BLaER1 (cell line): ENCODE measurements around the gene ZFYVE21.

Experiments
- H3K27ac ChIP-seq: shearing (Covaris generic); formaldehyde crosslinking; 2 replicates; pipeline ENCODE4 v1.8.1; 2022
- H3K27me3 ChIP-seq: shearing (Covaris generic); formaldehyde crosslinking; 2 replicates; pipeline ENCODE4 v1.8.1; 2022
- H3K36me3 ChIP-seq: shearing (Covaris generic); formaldehyde crosslinking; 2 replicates; pipeline ENCODE4 v1.8.1; 2022
- H3K4me1 ChIP-seq: shearing (Covaris generic); formaldehyde crosslinking; 2 replicates; pipeline ENCODE4 v1.8.1; 2022
- H3K4me2 ChIP-seq: shearing (Covaris generic); formaldehyde crosslinking; 2 replicates; pipeline ENCODE4 v1.8.1; 2022
- H3K4me3 ChIP-seq: shearing (Covaris generic); formaldehyde crosslinking; 2 replicates; pipeline ENCODE4 v1.8.1; 2022
- H3K9ac ChIP-seq: shearing (Covaris generic); formaldehyde crosslinking; 2 replicates; pipeline ENCODE4 v1.8.1; 2022
- H3K9me3 ChIP-seq: shearing (Covaris generic); formaldehyde crosslinking; 2 replicates; pipeline ENCODE4 v1.8.1; 2022
- H4K20me1 ChIP-seq: shearing (Covaris generic); formaldehyde crosslinking; 2 replicates; pipeline ENCODE4 v1.8.1; 2022
- Cebpa-rat ChIP-seq: shearing (Covaris generic); IDR thresholded peaks from 2 replicates; pipeline ENCODE4 v1.8.1; 2022

ZFYVE21 gene

DNA sequence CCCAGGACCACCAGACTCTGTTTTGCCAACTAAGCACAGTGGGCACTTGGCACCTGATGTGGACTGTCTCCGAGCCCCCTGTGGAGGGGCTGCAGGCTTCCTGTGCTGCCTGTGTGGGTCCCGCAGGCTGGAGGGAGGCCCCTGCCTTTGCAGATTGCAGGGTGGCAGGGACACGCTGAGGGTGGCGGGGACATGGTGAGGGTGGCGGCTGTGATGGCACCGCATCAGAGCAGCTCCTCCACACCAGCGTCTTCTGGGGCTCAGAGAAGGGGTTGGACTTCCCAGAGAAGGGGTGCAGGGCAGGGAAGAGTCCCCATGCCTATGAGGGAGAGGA lies 8.1 kb downstream of the ZFYVE21 start:
- TF ChIP-seq Cebpa-rat = no peak
- Histone ChIP-seq H3K4me2 (no peak overlapping the region), H3K4me1 (peaks cover 16% of the 10 kb centered on the region), H4K20me1 (peaks cover 82% of the 10 kb centered on the region), H3K27ac (no peak overlapping the region), H3K4me3 (no peak overlapping the region), H3K9me3 (no peaks in the 10 kb centered on the region), H3K27me3 (no peaks in the 10 kb centered on the region), H3K36me3 (peaks cover 50% of the 10 kb centered on the region), H3K9ac (no peak overlapping the region)

DNA sequence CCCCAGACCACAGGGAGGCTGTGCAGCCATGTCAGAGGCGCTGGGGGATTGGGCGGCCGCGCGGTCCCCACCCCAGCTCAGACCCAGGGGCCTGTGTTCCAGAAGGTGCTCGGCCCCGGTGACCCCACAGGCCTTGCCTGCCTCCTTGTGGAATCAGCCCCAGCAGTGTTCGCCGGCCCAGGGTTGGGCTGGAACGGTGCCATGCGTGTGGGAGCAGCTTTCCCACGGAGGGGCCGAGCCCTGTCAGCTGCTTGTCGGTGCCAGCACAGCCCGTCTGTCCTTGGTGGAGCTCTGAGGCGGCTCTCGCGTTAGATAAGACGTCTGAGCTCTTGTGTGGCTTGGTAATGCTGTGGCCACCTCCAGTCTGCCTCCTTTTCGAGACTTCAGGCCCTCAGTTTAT lies 8.5 kb downstream of the ZFYVE21 start:
- peaks cover 80% of the 10 kb centered on the region for H4K20me1 ChIP-seq

GRCh38 chr14:103725001-103725682 lies 9.5 kb downstream of the ZFYVE21 start:
- Histone ChIP-seq H3K9ac (no peak overlapping the region), H3K36me3 (peaks cover 64% of the 10 kb centered on the region), H3K4me1 (peaks cover 2% of the 10 kb centered on the region; the same call in 1 of the 2 replicates), H3K27ac (0 out of 2 replicates have a peak overlapping the region, but pooled peaks have one; percentile 22), H3K27me3 (no peaks in the 10 kb centered on the region), H3K9me3 (no peaks in the 10 kb centered on the region), H3K4me2 (no peak overlapping the region), H3K4me3 (no peak overlapping the region), H4K20me1 (peaks cover 69% of the 10 kb centered on the region)
- no peak for TF ChIP-seq Cebpa-rat

More for the DNA sequence above, 8.5 kb downstream of the ZFYVE21 start:
- Histone ChIP-seq H3K27ac (no peak overlapping the region), H3K4me2 (no peak overlapping the region), H3K27me3 (no peaks in the 10 kb centered on the region), H3K9ac (no peak overlapping the region), H3K9me3 (no peaks in the 10 kb centered on the region), H3K4me1 (peaks cover 12% of the 10 kb centered on the region), H3K4me3 (no peak overlapping the region), H3K36me3 (peaks cover 54% of the 10 kb centered on the region)
- TF ChIP-seq Cebpa-rat = no peak

DNA sequence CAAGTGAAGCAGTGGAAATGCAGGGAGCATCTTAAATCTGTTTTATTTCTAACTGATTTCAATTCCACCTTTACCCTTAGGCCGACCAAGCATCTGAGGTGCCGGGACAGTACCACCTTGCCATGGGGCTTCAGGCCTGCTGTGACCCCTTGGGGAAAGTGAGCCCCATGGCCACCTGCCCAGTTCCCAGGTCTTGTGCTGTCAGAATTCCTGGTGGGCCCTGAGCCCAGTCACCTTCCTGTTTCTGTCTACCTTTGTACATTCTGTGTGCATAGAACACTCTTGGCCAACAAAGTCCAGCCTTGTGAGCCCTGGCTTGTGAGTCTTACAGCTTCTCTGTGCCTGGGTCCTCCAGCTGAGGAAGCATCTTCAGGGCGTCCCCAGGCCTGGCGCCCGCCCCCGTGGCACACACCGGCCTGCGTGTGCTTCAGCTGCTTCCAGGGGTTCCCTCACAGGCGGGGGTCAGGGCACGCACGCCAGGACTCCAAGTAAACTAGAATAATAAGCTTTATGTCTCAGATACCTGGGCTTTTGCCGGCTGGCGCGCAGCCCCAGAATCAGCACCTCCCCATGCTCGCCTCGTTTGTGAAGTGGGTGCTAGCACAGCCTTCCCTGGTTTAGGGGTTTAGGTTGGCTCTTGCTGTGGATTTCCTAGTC lies 10.3 kb downstream of the ZFYVE21 start:
- peaks cover 70% of the 10 kb centered on the region for H3K36me3 ChIP-seq
- no peak for TF ChIP-seq Cebpa-rat
- no peak overlapping the region for H3K4me3 ChIP-seq
- H3K9me3 ChIP-seq = no peaks in the 10 kb centered on the region
- no peak overlapping the region for H3K9ac ChIP-seq
- H3K27ac ChIP-seq = no peak overlapping the region
- peaks cover 62% of the 10 kb centered on the region for H4K20me1 ChIP-seq
- no peaks in the 10 kb centered on the region for H3K4me1 ChIP-seq
- H3K27me3 ChIP-seq = no peaks in the 10 kb centered on the region
- H3K4me2 ChIP-seq = no peak overlapping the region

- TF ChIP-seq Cebpa-rat = no peak
- Histone ChIP-seq H3K4me1 (no peaks in the 10 kb centered on the region), H3K36me3 (peaks cover 69% of the 10 kb centered on the region), H3K4me3 (no peak overlapping the region), H3K9me3 (no peaks in the 10 kb centered on the region), H3K27ac (no peak overlapping the region), H3K4me2 (no peak overlapping the region), H3K9ac (no peak overlapping the region), H4K20me1 (peaks cover 56% of the 10 kb centered on the region), H3K27me3 (no peaks in the 10 kb centered on the region)
Observed at GRCh38 chr14:103726474-103726873, 10.9 kb downstream of the ZFYVE21 start.

DNA sequence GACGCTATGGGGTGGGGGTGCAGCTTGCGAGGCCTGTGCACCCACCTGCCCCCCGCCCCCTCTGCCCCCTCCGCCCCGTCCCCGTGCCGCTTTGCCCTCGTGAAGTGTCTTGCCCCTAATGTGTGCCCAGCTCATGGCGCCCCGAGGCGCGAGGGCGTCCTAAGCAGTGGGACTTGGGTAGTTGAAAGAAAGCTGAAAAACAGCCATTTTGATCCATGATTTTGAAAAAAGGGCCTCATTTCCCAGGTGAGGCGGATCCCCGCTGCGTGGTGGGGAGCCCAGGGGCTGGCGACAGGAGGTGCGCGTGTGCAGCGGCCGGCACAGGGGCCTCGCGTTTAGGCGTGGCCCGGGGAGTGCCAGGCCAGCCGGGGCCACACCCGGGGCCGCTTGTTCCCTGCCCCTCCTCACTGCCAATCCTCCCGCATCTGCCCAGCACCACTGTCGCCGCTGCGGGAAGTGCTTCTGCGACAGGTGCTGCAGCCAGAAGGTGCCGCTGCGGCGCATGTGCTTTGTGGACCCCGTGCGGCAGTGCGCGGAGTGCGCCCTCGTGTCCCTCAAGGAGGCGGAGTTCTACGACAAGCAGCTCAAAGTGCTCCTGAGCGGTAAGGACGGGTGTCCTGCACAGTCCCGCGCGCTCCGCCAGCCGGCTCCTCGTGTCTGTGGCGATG lies 11.8 kb downstream of the ZFYVE21 start:
- no peak for TF ChIP-seq Cebpa-rat
- H3K4me3 ChIP-seq = no peak overlapping the region
- no peak overlapping the region for H3K27ac ChIP-seq
- no peaks in the 10 kb centered on the region for H3K4me1 ChIP-seq
- no peaks in the 10 kb centered on the region for H3K27me3 ChIP-seq
- peaks cover 75% of the 10 kb centered on the region for H3K36me3 ChIP-seq
- no peak overlapping the region for H3K9ac ChIP-seq
- no peaks in the 10 kb centered on the region for H3K9me3 ChIP-seq
- H4K20me1 ChIP-seq = peaks cover 50% of the 10 kb centered on the region
- H3K4me2 ChIP-seq = no peak overlapping the region

DNA sequence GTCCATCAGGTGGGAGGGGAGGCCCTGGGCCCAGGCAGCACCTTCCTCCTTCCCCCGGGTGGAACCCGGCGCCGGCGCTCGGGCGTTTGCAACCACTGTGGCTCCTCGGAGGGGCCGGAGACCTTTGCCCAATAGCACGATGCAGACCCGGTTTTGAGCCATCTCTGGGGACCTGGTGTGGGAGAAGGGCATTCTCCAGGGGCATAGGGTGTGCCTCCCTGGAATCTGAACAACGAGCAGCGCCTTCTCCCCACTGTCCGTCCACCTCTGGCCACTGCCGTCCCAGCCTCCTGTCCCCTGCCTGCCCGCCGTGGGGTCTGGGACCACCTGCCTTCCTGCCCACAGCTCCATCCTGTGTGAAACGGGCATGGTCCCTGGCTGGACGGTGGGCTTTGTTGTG lies 12.5 kb downstream of the ZFYVE21 start:
- Histone ChIP-seq H3K36me3 (peaks cover 82% of the 10 kb centered on the region), H3K9ac (no peak overlapping the region), H4K20me1 (peaks cover 45% of the 10 kb centered on the region), H3K27ac (no peak overlapping the region), H3K4me3 (no peak overlapping the region), H3K4me2 (no peak overlapping the region), H3K27me3 (no peaks in the 10 kb centered on the region), H3K4me1 (no peaks in the 10 kb centered on the region), H3K9me3 (no peaks in the 10 kb centered on the region)
- no peak for TF ChIP-seq Cebpa-rat

DNA sequence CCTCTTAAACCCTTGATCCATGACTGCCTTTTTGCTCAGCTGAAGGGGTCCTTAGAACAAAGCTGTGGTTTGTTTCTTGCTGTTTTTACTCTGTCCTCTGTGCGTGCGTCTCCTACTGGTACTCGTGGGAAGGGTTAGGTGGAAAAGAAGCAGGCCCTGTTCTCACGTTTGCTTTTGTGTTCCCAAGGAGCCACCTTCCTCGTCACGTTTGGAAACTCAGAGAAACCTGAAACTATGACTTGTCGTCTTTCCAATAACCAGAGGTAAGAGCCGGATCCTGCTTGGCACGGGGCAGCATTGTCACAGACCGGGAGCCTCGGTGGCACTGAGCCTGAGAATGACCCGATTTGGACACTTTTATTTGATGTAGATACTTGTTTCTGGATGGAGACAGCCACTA lies 13.1 kb downstream of the ZFYVE21 start:
- Histone ChIP-seq H4K20me1 (peaks cover 39% of the 10 kb centered on the region), H3K36me3 (peaks cover 88% of the 10 kb centered on the region), H3K4me1 (no peaks in the 10 kb centered on the region), H3K27ac (no peak overlapping the region), H3K9ac (no peak overlapping the region), H3K4me2 (no peak overlapping the region), H3K27me3 (no peaks in the 10 kb centered on the region), H3K4me3 (no peak overlapping the region), H3K9me3 (no peaks in the 10 kb centered on the region)
- TF ChIP-seq Cebpa-rat = no peak

- Histone ChIP-seq H3K9me3 (no peaks in the 10 kb centered on the region), H3K36me3 (peaks cover 93% of the 10 kb centered on the region)
Observed at GRCh38 chr14:103729496-103730448, 14.2 kb downstream of the ZFYVE21 start.

More at GRCh38 chr14:103729496-103730448, 14.2 kb downstream of the ZFYVE21 start:
- Histone ChIP-seq H3K4me3 (no peak overlapping the region), H4K20me1 (peaks cover 28% of the 10 kb centered on the region), H3K27ac (no peak overlapping the region), H3K27me3 (no peaks in the 10 kb centered on the region), H3K9ac (no peak overlapping the region), H3K4me1 (no peaks in the 10 kb centered on the region), H3K4me2 (no peak overlapping the region)
- no peak for TF ChIP-seq Cebpa-rat
